Stimulated activated CD8-positive, alpha-beta memory T cell treated with anti-CD3 and anti-CD28 coated beads, Interleukin-12 subunit alpha, Interleukin-12 subunit beta, amount 100 ng/mL, for 4 hours (primary cell): ENCODE measurements around the gene IGFBP5.
A peak's percentile ranks its signal among the peaks of the same experiment; 100 is the strongest.

Source experiments
- DNase-seq: peaks from one replicate; pipeline ENCODE4 v3.0.0-alpha.2; 2020; ENCODE audit warnings: low read depth

Gene IGFBP5

GRCh38 chr2:216688731-216689340 lies 6.5 kb downstream of the IGFBP5 start:
- no peak for DNase-seq

DNA sequence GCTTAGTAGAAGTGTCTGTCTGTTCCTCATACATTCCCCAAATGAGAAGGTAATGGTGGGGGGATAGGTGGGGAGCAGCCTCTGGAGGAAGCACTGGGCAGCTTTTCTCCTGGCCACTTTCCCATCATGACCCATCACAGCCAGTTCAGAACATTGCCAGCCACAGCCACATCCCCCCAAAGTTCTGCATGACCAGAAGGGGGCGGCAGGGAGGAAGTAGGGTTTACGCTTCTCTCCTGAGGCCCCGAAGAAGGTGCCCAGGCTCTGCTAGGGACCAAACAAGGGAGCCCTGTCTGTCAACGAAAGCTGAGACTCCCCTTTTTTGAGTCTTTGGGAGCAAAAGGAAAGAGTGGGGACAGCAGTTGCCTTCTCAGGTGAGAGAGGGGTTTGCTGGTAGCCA lies 7.7 kb downstream of the IGFBP5 start:
- DNase-seq, result no peak

DNA sequence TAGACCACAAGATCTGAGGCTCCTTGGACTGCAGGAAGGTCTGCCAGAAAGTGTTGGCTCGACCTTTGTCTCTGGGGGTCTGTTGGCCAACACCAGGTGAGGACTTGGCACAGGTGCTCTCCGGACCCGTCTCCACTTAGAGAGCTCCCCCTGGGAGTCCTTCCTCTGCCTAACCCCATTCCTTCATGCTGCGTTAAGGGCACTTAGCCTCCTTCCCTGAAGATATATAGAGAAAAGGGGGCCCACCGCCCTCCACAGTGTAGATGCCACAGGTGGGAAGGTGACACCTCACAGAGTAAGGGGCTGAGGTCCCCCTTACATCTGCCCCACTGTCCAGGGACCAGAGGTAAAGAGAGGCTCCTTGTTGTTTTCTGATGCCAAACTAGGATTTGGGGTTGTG lies 8.2 kb downstream of the IGFBP5 start:
- DNase-seq, result no peak

GRCh38 chr2:216685327-216685875 lies 9.9 kb downstream of the IGFBP5 start:
- DNase-seq, result no peak

DNA sequence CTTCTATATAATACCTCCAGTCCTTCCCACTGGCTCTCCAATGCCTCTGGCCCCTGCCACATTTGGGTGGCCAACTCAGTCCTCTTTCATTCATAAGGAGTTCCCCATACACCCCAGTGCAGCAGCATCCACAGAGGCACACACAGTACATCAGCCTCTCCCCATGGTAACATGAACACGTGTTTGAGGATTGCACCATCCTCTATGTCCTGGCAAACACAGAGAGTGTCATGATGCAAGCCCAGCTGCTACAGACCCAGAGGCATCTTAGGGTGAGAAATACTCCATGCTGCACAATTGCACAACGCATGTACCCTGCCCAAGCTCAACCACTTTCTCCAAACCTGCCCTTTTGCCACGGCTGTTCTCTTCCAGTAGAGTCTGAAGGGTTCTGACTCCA lies 11.5 kb downstream of the IGFBP5 start:
- no peak for DNase-seq

DNA sequence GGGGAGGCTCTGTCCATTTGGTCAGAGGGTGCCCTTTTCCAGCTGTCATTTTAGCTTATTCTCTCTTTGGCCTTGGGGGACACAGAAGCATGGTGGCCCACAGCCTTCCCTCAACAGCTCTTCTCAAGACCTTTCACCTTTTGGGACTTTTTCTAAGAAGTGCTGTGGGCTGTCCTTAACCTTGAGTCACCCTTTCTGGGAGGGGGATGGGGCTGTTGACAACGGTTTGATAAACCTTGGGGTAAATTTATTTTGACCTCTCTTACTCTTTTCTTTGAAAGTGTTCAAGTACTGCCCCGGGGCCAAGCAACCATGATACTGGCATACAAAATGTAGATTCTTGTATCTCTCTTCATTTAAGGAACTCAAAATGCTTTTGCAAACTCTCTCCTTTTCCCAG lies 13.7 kb downstream of the IGFBP5 start:
- DNase-seq, result no peak

GRCh38 chr2:216680951-216681629 lies 14.3 kb downstream of the IGFBP5 start:
- no peak for DNase-seq

DNA sequence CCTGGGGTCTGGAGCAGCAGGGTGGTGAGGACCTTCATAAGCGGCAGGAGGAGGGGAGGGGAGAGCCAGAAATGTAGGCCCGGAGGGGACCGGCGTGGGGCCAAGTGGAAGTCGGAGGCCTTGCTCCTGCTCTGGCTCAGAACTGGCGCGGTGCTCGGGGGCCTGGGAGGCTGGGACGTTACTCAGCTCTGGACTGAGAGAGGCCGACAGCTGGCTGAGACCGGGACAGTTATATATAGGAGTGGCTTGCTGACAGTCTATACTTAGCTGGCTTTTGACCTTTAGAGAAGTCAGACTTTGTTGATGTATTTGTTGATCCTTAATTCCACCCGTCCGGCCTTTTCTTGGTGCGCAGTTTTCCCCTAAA lies 15.7 kb downstream of the IGFBP5 start:
- DNase-seq, result no peak

GRCh38 chr2:216678813-216679657 lies 16.3 kb downstream of the IGFBP5 start:
- no peak for DNase-seq

- DNase-seq, result no peak
Measured at GRCh38 chr2:216678098-216678465, 17.3 kb downstream of the IGFBP5 start.

- no peak for DNase-seq
Measured at GRCh38 chr2:216677439-216678097, 17.8 kb downstream of the IGFBP5 start.

- no peak for DNase-seq
Measured at GRCh38 chr2:216676630-216677029, 18.7 kb downstream of the IGFBP5 start.

DNA sequence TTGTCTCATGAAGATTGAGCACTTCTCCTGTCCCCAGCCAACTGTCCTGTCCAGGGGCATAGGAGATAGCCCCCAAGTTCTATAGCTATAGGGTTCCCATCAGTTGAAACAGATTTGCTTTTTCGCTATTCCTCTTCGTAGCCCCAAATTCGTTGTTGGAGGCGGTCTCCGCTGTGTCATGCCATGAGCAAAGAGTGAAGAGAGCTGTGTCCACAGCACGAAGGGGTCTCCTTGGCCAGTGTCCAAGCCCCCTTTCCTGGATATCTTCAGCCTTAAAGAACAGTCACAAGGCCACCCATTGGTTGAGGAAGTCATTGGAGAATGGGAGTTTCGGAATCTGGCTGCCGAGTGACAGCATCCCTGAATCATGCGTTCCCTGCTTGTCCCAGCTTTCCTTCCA lies 21.0 kb downstream of the IGFBP5 start:
- DNase-seq, result no peak

- DNase-seq, result no peak
Measured at GRCh38 chr2:216673609-216674008, 21.7 kb downstream of the IGFBP5 start.

DNA sequence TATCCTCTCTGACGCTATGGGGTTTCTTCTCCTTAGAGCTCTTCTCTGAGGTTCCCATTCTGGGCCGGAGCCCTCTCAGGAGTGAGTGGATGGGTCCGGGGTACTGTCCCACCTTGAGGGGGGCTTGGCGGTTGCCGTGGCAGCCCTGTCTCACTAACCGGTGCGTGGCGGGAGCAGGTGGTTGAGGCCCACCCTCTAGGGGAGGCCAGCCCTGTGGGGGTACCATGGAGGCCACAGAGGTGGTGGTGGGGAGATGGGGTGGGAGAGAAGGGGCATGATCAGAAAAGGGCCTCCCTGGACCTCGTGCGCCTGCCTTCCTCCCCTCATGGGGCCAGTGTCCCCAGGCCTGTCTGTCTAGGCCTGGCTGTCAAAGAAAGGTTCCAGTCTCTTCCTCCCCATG lies 22.3 kb downstream of the IGFBP5 start:
- DNase-seq, result no peak

DNA sequence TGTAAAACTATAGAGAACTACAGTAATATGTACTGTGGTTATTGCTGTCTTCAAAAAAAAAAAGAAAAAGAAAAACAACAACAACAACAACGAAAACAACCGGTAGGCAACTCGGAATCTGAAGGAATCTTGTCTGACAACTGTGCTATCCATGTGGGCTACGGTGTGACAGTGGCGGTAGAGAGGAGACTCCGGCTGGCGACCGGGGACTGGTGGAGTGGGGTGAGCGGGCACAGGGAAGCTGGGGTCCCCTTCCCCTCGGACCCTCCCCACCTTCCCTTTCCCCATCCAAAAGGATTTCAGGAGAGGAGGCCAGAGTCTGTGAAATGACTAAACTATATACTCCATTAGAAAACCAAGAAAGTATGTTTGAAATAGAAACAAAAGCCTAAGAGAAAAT lies 22.9 kb downstream of the IGFBP5 start:
- DNase-seq, result no peak

GRCh38 chr2:216671791-216672343 lies 23.5 kb downstream of the IGFBP5 start:
- no peak for DNase-seq

DNA sequence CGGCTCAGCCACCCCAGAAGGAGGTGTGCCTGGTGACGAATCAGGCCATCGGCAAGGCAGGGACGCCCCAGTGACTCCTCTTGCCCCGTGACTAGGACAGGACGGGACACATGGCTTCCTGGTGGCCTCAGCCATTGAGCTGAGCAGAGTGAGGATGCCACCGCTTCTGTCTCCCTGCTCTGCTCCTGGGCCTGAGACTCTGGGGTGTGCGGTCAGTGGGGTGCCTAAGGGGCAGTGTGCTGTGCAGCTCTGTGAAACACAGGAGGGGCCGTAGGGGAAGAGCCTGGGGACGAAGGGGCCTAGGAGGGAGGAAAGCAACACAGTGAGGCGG lies 24.3 kb downstream of the IGFBP5 start:
- DNase-seq, result no peak

DNA sequence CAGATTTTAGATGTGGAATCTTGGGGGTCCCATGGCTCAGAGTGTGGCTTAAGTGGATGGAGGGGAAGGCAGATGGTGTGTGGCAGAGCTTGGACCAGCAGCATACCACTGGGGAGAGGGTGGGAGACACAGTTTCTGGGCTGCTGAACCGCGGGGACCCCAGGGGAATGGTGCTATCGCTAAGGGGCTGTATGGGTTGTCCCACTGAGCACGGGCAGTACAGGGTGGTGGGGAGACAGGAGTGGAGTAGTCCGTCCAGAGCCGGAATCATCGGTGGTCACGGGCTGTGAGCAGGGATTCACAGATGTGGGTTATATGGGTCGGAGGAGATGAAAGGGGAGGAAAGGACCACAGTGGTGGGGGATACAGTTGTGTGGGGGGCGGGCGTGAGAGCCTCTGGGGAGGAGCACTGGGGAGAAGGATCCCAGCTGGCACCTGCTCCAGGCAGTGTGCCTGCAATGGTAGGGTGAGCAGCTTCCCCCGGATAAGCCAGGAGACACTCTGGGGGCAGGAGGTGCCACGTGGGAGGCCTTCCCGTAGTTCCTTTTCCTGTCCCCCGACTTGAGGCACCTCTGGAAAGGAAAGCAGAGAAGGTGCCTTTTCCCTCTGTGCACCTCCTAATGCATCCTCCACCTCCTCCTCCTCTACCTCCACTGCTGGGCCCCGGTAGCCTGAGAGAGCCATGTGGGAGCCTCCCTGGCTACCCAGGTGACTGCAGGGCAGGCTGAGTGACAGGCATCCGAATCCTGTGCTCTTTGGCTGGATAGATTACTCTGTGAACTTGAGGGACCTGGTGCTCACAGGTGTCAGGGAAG lies 24.9 kb downstream of the IGFBP5 start:
- no peak for DNase-seq

- DNase-seq, result peak; percentile 33
Measured at GRCh38 chr2:216666461-216667233, 28.7 kb downstream of the IGFBP5 start.

DNA sequence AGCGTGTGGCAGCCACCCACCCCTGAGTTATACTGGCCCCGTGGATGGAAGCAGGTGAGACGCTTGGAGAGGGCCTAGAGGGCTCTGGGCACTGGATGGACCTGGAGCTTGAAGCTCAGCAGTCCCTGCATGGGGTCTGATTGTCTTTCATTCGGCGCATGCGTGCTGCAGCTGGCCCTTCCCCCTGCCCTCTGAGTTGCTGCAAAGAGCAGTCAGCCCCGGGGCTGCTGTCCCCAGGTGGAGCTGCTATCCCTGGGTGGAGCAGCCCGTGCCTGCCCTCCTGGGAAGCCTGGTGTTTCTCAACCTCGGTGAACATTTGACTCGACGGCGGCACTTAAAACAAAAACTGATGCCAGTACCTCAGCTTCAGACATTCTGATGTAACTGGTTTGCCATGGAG lies 29.6 kb downstream of the IGFBP5 start:
- DNase-seq, result no peak
